ENCODE results near the gene NUAK2.
A peak's percentile ranks its signal among the peaks of the same experiment; 100 is the strongest.

Gene NUAK2

GRCh38 chr1:205284420-205285144, 37.0 kb downstream of the NUAK2 start (continued):
- TF ChIP-seq PRDM2 (tag by site-specific recombination; IDR thresholded peaks at IDR 0.05; ENCODE audit: borderline replicate concordance), result no peak
- no peak for TF ChIP-seq ZNF792 (tag by site-specific recombination; IDR thresholded peaks at IDR 0.05)
- no peak for TF ChIP-seq ZNF76 (tag by site-specific recombination; IDR thresholded peaks at IDR 0.05; ENCODE audit: borderline replicate concordance, low read depth)
- no peak for TF ChIP-seq ZNF621 (tag by site-specific recombination; IDR thresholded peaks at IDR 0.05)
- TF ChIP-seq ZFP37 (tag by site-specific recombination; IDR thresholded peaks at IDR 0.05), result no peak
- no peak for TF ChIP-seq ZNF311 (tag by site-specific recombination; IDR thresholded peaks at IDR 0.05; ENCODE audit: borderline replicate concordance)
- TF ChIP-seq ZNF302 (tag by site-specific recombination; IDR thresholded peaks at IDR 0.05; ENCODE audit: low read depth), result no peak
- TF ChIP-seq BCL11A (tag by site-specific recombination; IDR thresholded peaks at IDR 0.05; ENCODE audit: low read depth), result no peak
- no peak for TF ChIP-seq ZSCAN16 (tag by site-specific recombination; IDR thresholded peaks at IDR 0.05)
- TF ChIP-seq ZNF692 (tag by site-specific recombination; IDR thresholded peaks at IDR 0.05), result no peak
- no peak; the same call in 1 of the 2 replicates for TF ChIP-seq ZBTB20 (tag by site-specific recombination; IDR thresholded peaks at IDR 0.05)
- TF ChIP-seq ZNF391 (tag by site-specific recombination; IDR thresholded peaks at IDR 0.05; ENCODE audit: borderline replicate concordance, low read depth), result no peak
- peak; percentile 64 for TF ChIP-seq ZNF629 (tag by site-specific recombination; IDR thresholded peaks at IDR 0.05)
- TF ChIP-seq ZNF510 (tag by site-specific recombination; IDR thresholded peaks at IDR 0.05; ENCODE audit: insufficient replicate concordance), result no peak
- no peak for TF ChIP-seq ZSCAN4 (tag by site-specific recombination; IDR thresholded peaks at IDR 0.05)
- TF ChIP-seq TSHZ1 (tag by site-specific recombination; IDR thresholded peaks at IDR 0.05; ENCODE audit: borderline replicate concordance), result no peak; the same call in 1 of the 2 replicates
- TF ChIP-seq GLIS2 (tag by site-specific recombination; IDR thresholded peaks at IDR 0.05), result peak; percentile 79
- TF ChIP-seq BCL6B (tag by site-specific recombination; IDR thresholded peaks at IDR 0.05), result no peak
- TF ChIP-seq ZNF513 (tag by site-specific recombination; IDR thresholded peaks at IDR 0.05), result no peak
